ENCODE results near the gene SHMT2. TPM values are rescaled to one million over a fixed set of nuclear protein-coding genes. Genes with fewer than 3 reads are reported as not detected.

SHMT2 gene
- total and polyA plus RNA-seq, 5 donors = 17.9 to 33.2 (median 28.2) TPM

DNA sequence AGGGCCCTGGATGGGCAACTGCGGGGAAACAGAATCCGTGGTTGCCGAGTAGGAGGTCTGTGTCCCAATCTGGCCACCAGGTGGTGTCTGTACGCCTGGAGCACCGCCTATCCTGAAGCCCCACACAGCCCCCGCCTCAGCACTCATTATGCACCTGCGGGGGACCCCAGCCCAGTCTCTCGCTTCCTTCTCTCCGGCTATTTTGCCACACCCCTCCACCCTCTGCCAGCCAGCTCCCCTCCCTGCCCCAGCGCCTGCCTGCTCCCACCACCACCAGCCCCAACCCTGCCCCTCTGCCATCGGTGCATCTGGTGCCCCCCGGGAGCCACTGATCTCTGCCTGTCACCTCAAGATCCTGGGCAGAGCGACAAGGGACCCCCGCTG is 15.1 kb upstream of the SHMT2 start:
- ATAC-seq (peak; percentile 30 to 50), DNase-seq (peak; percentile 64 to 85 (median 80))
- no peak overlapping the region for H3K27ac ChIP-seq (ENCODE audit: low read length)
- H3K27me3 ChIP-seq (ENCODE audit: control insufficient read depth, insufficient read depth) = no peaks in the 10 kb centered on the region
- intact Hi-C loops (cut with DNase I) = loop anchor here in 1 of 4 donors (2.0 kb wide), 1 partner anchor 24 kb away; no protein-coding TSS in a partner anchor
- no peaks in the 10 kb centered on the region for H3K9me3 ChIP-seq (ENCODE audit: control insufficient read depth, low read length)
- 2% methylated on average over 14 of the region's 14 CpGs for WGBS
- H3K4me1 ChIP-seq (ENCODE audit: control insufficient read depth, insufficient read depth, low read length) = no peaks in the 10 kb centered on the region
- no peak overlapping the region for H3K4me3 ChIP-seq (ENCODE audit: low read length)

DNA sequence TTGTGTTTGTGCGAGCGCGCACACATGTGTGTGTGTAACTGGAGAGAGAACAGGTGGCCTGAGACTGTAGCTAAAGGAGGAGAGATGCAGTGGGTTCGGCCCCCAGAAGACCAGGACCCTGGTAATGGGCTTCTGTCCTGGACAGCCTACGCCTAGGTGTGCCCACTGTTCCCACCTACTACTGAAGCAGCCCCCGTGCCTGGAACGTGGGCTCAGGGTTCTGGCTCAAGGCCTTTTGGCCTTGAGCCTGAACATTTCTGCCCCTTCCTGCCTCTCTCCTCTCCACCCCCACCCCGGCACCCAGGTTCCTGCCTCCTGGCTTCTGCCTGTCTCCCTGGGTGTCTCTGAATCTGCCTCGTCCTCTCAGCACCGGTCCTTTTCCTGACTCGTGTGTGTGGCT is 14.4 kb upstream of the SHMT2 start:
- DNase-seq (peak in 1 of 3 donors; percentile 44), ATAC-seq (no peak)
- Histone ChIP-seq H3K4me1 (ENCODE audit: control insufficient read depth, insufficient read depth, low read length) (no peaks in the 10 kb centered on the region), H3K27me3 (ENCODE audit: control insufficient read depth, insufficient read depth) (no peaks in the 10 kb centered on the region), H3K4me3 (ENCODE audit: low read length) (no peak overlapping the region), H3K9me3 (ENCODE audit: control insufficient read depth, low read length) (no peaks in the 10 kb centered on the region), H3K27ac (ENCODE audit: low read length) (no peak overlapping the region)
- 31% methylated on average over 11 of the region's 11 CpGs for WGBS
- intact Hi-C loops (cut with DNase I) = loop anchor here in 1 of 4 donors (2.0 kb wide), 1 partner anchor 24 kb away; no protein-coding TSS in a partner anchor

DNA sequence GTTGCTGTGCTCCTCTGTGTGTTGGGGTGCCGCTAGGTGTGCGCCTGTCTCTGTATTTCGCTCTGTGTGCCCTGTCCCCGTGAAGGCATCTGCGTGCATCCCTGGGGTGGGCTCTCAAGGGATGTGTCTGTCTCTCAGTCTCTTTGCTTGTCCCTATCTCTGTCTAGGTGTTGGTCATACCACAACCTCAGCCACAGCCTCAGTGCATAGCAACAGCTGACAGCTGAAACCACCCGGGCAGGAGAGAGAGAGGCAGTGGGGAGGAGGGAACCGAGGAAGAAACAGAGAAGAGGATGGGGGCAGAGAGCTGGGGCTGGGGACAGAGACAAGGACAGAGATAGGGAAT is 13.9 kb upstream of the SHMT2 start:
- Histone ChIP-seq H3K4me1 (ENCODE audit: control insufficient read depth, insufficient read depth, low read length) (no peaks in the 10 kb centered on the region), H3K9me3 (ENCODE audit: control insufficient read depth, low read length) (no peaks in the 10 kb centered on the region), H3K27me3 (ENCODE audit: control insufficient read depth, insufficient read depth) (no peaks in the 10 kb centered on the region), H3K4me3 (ENCODE audit: low read length) (no peak overlapping the region), H3K27ac (ENCODE audit: low read length) (no peak overlapping the region)
- intact Hi-C loops (cut with DNase I) = loop anchor here in 1 of 4 donors (2.0 kb wide), 1 partner anchor 23 kb away; no protein-coding TSS in a partner anchor
- WGBS = 13% methylated on average over 7 of the region's 7 CpGs
- no peak for DNase-seq
- no peak for ATAC-seq

DNA sequence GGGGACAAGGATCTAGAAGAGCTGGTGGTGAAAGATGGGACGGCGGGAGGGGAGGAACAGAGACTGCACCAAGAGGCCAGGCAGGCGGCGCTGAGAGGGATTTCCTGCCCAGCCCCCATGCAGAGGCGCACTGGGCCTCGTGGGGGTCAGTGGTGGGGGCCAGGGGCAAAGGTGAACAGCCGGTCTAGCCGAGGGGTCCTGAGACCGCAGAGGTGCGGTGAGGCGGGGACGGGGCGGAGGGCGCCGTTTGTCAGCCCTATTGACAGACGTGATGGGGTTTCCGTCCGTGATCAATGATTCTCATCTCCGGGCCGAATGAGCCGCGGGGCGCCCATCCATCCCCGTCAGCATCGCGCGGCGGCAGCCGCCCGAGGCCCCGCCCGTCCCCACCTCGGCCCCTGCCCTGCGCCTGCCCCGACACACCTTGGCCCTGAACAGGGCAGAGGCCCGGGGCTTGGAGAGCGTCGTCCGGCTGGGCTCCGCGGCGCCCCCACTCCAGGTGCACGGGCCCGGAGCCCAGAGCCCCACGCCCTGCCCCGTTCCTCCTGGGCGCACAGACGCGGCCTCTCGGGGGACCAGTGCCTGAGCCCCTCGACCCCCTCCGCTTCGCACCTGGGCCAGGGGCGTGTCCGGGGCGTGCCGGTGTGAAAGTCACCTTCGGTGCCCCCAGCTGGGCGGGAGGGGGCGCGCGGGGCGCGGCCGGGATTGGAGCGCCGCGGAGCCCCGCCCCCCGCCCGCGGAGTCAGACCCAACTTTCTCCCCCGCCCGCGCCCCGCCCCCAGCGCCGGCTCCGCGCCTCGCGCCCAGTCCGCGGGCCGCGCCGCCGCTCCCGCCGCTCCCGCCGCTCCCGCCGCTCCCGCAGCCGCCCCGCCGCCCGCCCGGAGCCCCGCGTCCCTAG is 13.2 kb upstream of the SHMT2 start, which contains the start of gene NXPH4:
Gene NXPH4, plus strand, starts transcription at position 781 of the 898 bp plus-strand sequence. CDS start 176 bp downstream, outside the sequence.
- no peaks in the 10 kb centered on the region for H3K27me3 ChIP-seq (ENCODE audit: control insufficient read depth, insufficient read depth)
- H3K4me1 ChIP-seq (ENCODE audit: control insufficient read depth, insufficient read depth, low read length) = no peaks in the 10 kb centered on the region
- ATAC-seq (no peak), DNase-seq (peak; percentile 58 to 80 (median 80))
- intact Hi-C loops (cut with DNase I) = no loop called here
- H3K4me3 ChIP-seq (ENCODE audit: low read length) = peak within 1 kb of the TSS; percentile 46
- 1% methylated on average over 88 of the region's 102 CpGs for WGBS
- no peaks in the 10 kb centered on the region for H3K9me3 ChIP-seq (ENCODE audit: control insufficient read depth, low read length)
- no peak within 1 kb of the TSS for H3K27ac ChIP-seq (ENCODE audit: low read length)

DNA sequence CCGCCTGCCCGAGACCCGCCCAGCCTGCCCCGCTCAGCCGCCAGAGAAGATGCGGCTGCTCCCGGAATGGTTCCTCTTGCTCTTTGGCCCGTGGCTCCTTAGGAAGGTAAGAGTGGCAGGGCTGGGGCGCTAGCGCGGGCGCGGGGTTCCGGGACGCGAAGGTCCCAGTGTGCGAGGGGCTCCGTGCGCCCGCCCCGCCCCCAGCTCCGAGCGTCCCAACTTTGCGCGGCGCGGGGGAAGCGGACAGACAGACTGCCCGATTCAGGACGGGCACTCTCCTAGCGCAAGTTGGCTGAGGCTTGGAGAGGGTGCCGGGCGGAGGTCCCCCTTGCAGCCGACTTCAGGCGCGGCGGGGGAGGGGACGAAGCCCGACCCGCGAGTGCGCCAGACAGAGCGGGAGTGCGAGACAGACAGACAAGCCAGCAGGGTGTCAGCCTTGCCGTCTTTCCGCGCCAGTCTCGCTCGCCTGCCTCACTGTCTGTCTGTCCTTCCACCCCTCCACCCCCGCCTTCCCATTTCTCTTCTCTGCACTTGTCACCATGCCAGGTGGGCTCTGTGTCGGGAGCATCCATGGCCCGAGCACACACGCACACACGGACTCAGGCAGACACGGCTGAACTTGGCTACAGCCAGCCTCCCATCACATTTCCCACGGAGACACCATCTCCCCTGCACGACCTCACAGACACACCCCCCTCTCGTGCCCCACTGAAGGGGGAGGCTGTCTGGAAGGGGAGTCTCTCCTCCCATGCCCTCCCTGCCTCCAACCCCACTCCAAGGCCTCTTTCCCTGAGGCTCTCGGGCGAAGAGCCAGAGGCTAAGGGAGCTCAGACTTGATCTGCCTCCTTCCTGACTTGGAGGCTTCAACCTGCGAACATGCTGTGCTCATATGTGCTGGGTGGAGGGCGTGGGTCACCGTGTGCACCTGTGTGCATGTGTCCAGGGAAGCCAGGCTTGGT is 12.3 kb upstream of the SHMT2 start:
- H3K9me3 ChIP-seq (ENCODE audit: control insufficient read depth, low read length) = no peaks in the 10 kb centered on the region
- H3K27ac ChIP-seq (ENCODE audit: low read length) = no peak overlapping the region
- H3K27me3 ChIP-seq (ENCODE audit: control insufficient read depth, insufficient read depth) = no peaks in the 10 kb centered on the region
- intact Hi-C loops (cut with DNase I) = no loop called here
- DNase-seq = peak in 1 of 3 donors; percentile 70
- peak overlapping the region; percentile 46 for H3K4me3 ChIP-seq (ENCODE audit: low read length)
- no peaks in the 10 kb centered on the region for H3K4me1 ChIP-seq (ENCODE audit: control insufficient read depth, insufficient read depth, low read length)
- 3% methylated on average over 63 of the region's 63 CpGs for WGBS
- no peak for ATAC-seq

DNA sequence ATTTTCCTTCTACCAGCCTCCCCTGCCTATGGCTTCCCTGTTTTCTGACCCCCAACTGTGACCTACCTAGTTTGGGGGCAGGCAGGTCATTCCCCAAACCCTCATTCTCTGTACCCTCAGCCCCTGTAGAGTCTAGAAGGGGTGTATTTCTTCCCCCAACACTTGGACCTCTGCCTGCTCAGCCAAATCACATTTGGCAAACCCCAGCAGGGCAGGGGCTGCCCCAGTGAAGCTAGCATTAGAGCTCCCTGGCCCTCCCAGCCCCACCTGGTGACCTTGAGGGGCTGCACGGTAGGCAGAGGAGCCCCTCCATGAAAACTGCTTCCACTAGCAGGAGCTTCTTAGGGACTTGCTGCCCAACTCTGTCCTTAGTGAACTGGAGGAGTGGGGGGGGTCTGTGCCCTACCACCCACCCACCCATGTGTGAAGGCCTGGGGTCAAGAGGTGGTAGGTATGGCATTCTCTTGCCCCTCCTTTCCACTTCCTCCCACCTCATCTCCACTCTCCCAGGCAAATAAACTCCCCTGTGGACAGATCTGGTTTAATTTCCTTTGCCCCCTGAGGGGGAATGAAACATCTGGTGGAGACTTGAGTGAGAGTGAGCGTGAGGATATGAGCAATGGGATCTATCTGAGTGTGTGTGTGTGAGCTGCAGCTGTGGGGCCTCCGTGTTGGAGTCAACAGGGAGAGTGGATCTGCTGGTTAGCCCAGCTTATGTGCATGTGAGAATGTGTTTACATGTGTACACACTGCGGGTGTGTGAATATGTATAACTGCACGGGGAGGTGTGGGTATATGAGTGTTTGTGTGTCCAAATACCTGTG is 11.3 kb upstream of the SHMT2 start:
- no peak overlapping the region for H3K27ac ChIP-seq (ENCODE audit: low read length)
- DNase-seq (no peak), ATAC-seq (no peak)
- no peaks in the 10 kb centered on the region for H3K4me1 ChIP-seq (ENCODE audit: control insufficient read depth, insufficient read depth, low read length)
- H3K27me3 ChIP-seq (ENCODE audit: control insufficient read depth, insufficient read depth) = no peaks in the 10 kb centered on the region
- WGBS = 82% methylated on average over 5 of the region's 5 CpGs
- intact Hi-C loops (cut with DNase I) = no loop called here
- no peaks in the 10 kb centered on the region for H3K9me3 ChIP-seq (ENCODE audit: control insufficient read depth, low read length)
- H3K4me3 ChIP-seq (ENCODE audit: low read length) = no peak overlapping the region

DNA sequence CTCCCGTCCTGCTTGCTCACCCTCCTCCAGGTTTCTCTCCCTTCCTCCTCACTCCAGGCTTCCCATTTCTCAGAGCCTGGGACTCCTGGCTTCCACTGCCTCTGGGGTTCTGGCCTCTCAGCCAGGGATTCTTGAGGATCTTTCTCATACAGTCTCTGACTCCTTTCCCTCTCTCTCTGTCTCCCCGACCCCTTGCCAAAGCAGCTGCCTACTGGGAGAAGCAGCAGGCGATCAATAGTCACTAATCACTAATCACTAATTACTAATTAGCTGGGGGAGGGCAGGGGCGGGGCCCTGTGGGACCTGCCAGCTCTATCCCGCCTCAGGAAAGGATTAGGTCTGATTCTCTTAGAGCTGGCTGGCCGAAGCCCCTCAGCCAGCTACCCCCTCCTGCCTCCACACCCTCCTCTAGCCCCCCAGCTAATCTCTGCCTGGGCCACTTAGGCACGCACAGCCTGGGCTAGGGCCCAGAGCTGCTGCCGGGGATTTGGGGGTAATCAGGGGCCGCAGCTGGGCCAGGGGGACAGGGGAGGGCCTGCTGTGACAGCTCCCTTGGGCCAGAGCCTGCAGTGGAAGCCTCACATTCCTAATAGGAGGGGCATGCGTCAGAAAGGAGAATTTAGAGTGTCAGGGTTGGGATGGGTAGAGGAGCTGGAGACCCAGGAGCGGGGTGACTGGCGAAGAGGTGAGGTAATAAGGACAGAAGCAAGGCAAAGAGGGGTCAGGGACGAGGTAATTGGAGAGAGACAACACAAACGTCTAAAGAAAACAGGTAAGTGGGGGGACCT is 10.1 kb upstream of the SHMT2 start:
- ATAC-seq = no peak
- Histone ChIP-seq H3K27me3 (ENCODE audit: control insufficient read depth, insufficient read depth) (no peaks in the 10 kb centered on the region), H3K4me3 (ENCODE audit: low read length) (no peak overlapping the region), H3K27ac (ENCODE audit: low read length) (no peak overlapping the region), H3K9me3 (ENCODE audit: control insufficient read depth, low read length) (no peaks in the 10 kb centered on the region), H3K4me1 (ENCODE audit: control insufficient read depth, insufficient read depth, low read length) (no peaks in the 10 kb centered on the region)
- WGBS = 62% methylated on average over 14 of the region's 14 CpGs
- no peak for DNase-seq
- intact Hi-C loops (cut with DNase I) = no loop called here

DNA sequence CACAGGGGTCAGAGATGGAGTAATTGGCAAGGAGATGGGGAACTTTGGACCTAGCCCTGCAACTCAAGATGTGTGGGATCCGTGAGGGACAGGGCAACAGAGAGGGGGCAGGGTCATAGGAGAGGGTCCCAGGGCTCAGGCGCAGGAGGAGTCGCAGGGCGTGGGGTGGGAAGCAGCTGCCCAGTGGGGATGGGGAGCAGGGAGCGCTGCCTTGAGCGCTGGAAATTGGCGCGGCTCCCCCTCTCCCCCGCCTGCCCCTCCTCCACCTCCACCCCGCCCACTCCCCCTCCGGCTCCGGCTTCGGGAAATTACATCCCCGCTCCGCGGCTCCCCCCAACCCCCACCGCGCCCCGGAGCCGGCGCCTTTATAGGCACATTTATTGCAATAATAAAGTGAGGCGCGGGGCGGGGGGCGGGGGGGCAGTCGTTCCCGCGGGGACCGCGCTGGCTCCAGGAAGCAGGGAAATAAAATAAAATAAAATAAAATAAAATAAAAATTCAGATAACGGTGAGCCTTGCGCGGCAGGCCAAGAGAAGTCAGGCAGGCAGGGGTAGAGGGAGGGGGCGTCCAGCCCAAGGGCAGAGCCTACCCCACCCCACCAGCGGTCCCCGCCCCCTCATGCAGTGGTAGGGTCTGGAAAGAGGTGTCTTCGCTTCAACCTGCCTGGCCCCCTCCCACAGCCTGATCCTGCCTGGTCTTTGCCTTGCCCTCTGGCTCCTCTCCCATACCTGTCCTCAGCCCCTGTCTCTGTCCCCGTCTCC is 9.3 kb upstream of the SHMT2 start:
- Histone ChIP-seq H3K4me1 (ENCODE audit: control insufficient read depth, insufficient read depth, low read length) (no peaks in the 10 kb centered on the region), H3K4me3 (ENCODE audit: low read length) (no peak overlapping the region), H3K27ac (ENCODE audit: low read length) (no peak overlapping the region), H3K9me3 (ENCODE audit: control insufficient read depth, low read length) (no peaks in the 10 kb centered on the region), H3K27me3 (ENCODE audit: control insufficient read depth, insufficient read depth) (no peaks in the 10 kb centered on the region)
- WGBS = 11% methylated on average over 38 of the region's 38 CpGs
- DNase-seq (no peak), ATAC-seq (no peak)
- intact Hi-C loops (cut with DNase I) = no loop called here

DNA sequence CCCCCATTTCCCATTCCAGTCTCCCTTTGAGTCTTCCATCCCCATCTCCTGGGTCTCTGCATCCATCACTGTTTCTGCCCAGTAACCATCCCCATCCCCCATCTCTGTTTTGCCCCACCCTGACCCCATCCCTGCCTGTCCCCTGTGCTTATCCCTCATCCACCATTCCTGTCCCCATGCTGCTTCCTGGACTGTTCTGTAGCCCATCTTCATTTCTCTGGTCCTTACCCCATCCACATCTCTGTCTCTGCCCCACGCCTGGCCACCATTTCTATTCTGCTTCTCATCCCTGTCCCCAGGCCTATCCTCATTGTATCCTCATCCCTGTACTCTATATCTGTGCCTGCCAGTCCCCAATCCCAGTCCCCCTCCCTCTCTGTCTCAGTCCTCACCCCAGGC is 8.7 kb upstream of the SHMT2 start:
- intact Hi-C loops (cut with DNase I) = no loop called here
- H3K27me3 ChIP-seq (ENCODE audit: control insufficient read depth, insufficient read depth) = no peaks in the 10 kb centered on the region
- WGBS = 67% methylated on average over 1 of the region's 1 CpG
- ATAC-seq (no peak), DNase-seq (no peak)
- H3K4me3 ChIP-seq (ENCODE audit: low read length) = no peak overlapping the region
- H3K9me3 ChIP-seq (ENCODE audit: control insufficient read depth, low read length) = no peaks in the 10 kb centered on the region
- no peak overlapping the region for H3K27ac ChIP-seq (ENCODE audit: low read length)
- no peaks in the 10 kb centered on the region for H3K4me1 ChIP-seq (ENCODE audit: control insufficient read depth, insufficient read depth, low read length)

Measured in right cardiac atrium (tissue), 5 donors.